Measurements from ENCODE around the gene DRC3. TPM values are rescaled to one million over a fixed set of nuclear protein-coding genes. Genes with fewer than 3 reads are reported as not detected.

Gene DRC3
- total and polyA plus RNA-seq, 8 donors: 2.1 to 19.3 (median 2.9) TPM

GRCh38 chr17:17987901-17988300 lies 15.2 kb downstream of the DRC3 start:
- H3K9me3 ChIP-seq: no peaks in the 10 kb centered on the region
- no peak overlapping the region for H3K27ac ChIP-seq
- no peaks in the 10 kb centered on the region for H3K27me3 ChIP-seq
- WGBS, 2 donors: 73 to 76% methylated on average over 14 of the region's 14 CpGs
- intact Hi-C loops (cut with DNase I): no loop called here
- H3K4me1 ChIP-seq: no peaks in the 10 kb centered on the region
- TF ChIP-seq CTCF (IDR thresholded peaks at IDR 0.05): no peak
- DNase-seq: no peak
- no peak for FAIRE-seq
- H3K4me3 ChIP-seq: no peak overlapping the region
- no peaks in the 10 kb centered on the region for H3K36me3 ChIP-seq
- ATAC-seq: no peak

GRCh38 chr17:17988427-17988945 lies 15.8 kb downstream of the DRC3 start:
- FAIRE-seq: no peak
- DNase-seq: no peak
- no peaks in the 10 kb centered on the region for H3K9me3 ChIP-seq
- H3K27me3 ChIP-seq: no peaks in the 10 kb centered on the region
- intact Hi-C loops (cut with DNase I): no loop called here
- ATAC-seq: no peak
- no peak overlapping the region for H3K27ac ChIP-seq
- no peak for TF ChIP-seq CTCF (IDR thresholded peaks at IDR 0.05)
- H3K36me3 ChIP-seq: no peaks in the 10 kb centered on the region
- no peaks in the 10 kb centered on the region for H3K4me1 ChIP-seq
- H3K4me3 ChIP-seq: no peak overlapping the region
- WGBS, 2 donors: 82 to 90% methylated on average over 7 of the region's 7 CpGs

GRCh38 chr17:17989081-17989480 lies 16.4 kb downstream of the DRC3 start:
- Histone ChIP-seq H3K27me3 (no peaks in the 10 kb centered on the region), H3K4me3 (no peak overlapping the region), H3K36me3 (no peaks in the 10 kb centered on the region), H3K9me3 (no peaks in the 10 kb centered on the region), H3K27ac (no peak overlapping the region), H3K4me1 (no peaks in the 10 kb centered on the region)
- FAIRE-seq (no peak), DNase-seq (no peak), ATAC-seq (no peak)
- WGBS, 2 donors: 88 to 89% methylated on average over 9 of the region's 9 CpGs
- no peak for TF ChIP-seq CTCF (IDR thresholded peaks at IDR 0.05)
- intact Hi-C loops (cut with DNase I): no loop called here

- Histone ChIP-seq H3K27ac (no peak overlapping the region), H3K36me3 (no peaks in the 10 kb centered on the region), H3K4me1 (no peaks in the 10 kb centered on the region), H3K9me3 (no peaks in the 10 kb centered on the region), H3K27me3 (no peaks in the 10 kb centered on the region), H3K4me3 (no peak overlapping the region)
- FAIRE-seq (no peak), DNase-seq (no peak), ATAC-seq (no peak)
- intact Hi-C loops (cut with DNase I): no loop called here
- no peak for TF ChIP-seq CTCF (IDR thresholded peaks at IDR 0.05)
- WGBS, 2 donors: 79 to 85% methylated on average over 10 of the region's 10 CpGs
Observed at GRCh38 chr17:17989618-17990017, 17.0 kb downstream of the DRC3 start.

- Histone ChIP-seq H3K36me3 (no peaks in the 10 kb centered on the region), H3K4me1 (no peaks in the 10 kb centered on the region), H3K27me3 (no peaks in the 10 kb centered on the region), H3K27ac (no peak overlapping the region), H3K4me3 (no peak overlapping the region), H3K9me3 (no peaks in the 10 kb centered on the region)
- FAIRE-seq (no peak), DNase-seq (no peak), ATAC-seq (no peak)
- no peak for TF ChIP-seq CTCF (IDR thresholded peaks at IDR 0.05)
- intact Hi-C loops (cut with DNase I): no loop called here
- WGBS, 2 donors: 83 to 90% methylated on average over 2 of the region's 2 CpGs
Observed at GRCh38 chr17:17990282-17990681, 17.6 kb downstream of the DRC3 start.
